GM18907 (cell line): ENCODE results near the gene RYR2.
A peak's percentile ranks its signal among the peaks of the same experiment; 100 is the strongest.

Source experiments
- ATAC-seq: cut with Tn5 transposase; IDR thresholded peaks from one replicate; pipeline ENCODE4 v1.9.1; 2021; ENCODE audit warnings: mild to moderate bottlenecking, moderate library complexity; ENCODE audit not compliant: unreplicated experiment

The RYR2 gene

GRCh38 chr1:237429252-237429651 is 387.3 kb downstream of the RYR2 start:
- ATAC-seq, result no peak

GRCh38 chr1:237431448-237431847 is 389.5 kb downstream of the RYR2 start:
- ATAC-seq, result no peak

GRCh38 chr1:237440346-237440745 is 398.4 kb downstream of the RYR2 start:
- no peak for ATAC-seq

- ATAC-seq, result no peak
Observed at GRCh38 chr1:237444120-237444790, 402.3 kb downstream of the RYR2 start.

GRCh38 chr1:237448042-237448441 is 406.1 kb downstream of the RYR2 start:
- no peak for ATAC-seq

- no peak for ATAC-seq
Observed at GRCh38 chr1:237457573-237457972, 415.6 kb downstream of the RYR2 start.

GRCh38 chr1:237467320-237467719 is 425.3 kb downstream of the RYR2 start:
- no peak for ATAC-seq

- ATAC-seq, result no peak
Observed at GRCh38 chr1:237470712-237471338, 428.8 kb downstream of the RYR2 start.

GRCh38 chr1:237471377-237471776 is 429.4 kb downstream of the RYR2 start:
- no peak for ATAC-seq

GRCh38 chr1:237471956-237472355 is 430.0 kb downstream of the RYR2 start:
- no peak for ATAC-seq

GRCh38 chr1:237473854-237474253 is 431.9 kb downstream of the RYR2 start:
- no peak for ATAC-seq

GRCh38 chr1:237478082-237478481 is 436.1 kb downstream of the RYR2 start:
- no peak for ATAC-seq

- ATAC-seq, result no peak
Observed at GRCh38 chr1:237478842-237479241, 436.9 kb downstream of the RYR2 start.

GRCh38 chr1:237482777-237483176 is 440.8 kb downstream of the RYR2 start:
- no peak for ATAC-seq

GRCh38 chr1:237492359-237492758 is 450.4 kb downstream of the RYR2 start:
- ATAC-seq, result peak; percentile 75

- no peak for ATAC-seq
Observed at GRCh38 chr1:237500566-237500965, 458.6 kb downstream of the RYR2 start.

- no peak for ATAC-seq
Observed at GRCh38 chr1:237503292-237503691, 461.3 kb downstream of the RYR2 start.

- ATAC-seq, result peak; percentile 97
Observed at GRCh38 chr1:237507005-237507404, 465.0 kb downstream of the RYR2 start.

- ATAC-seq, result no peak
Observed at GRCh38 chr1:237509748-237510147, 467.8 kb downstream of the RYR2 start.

GRCh38 chr1:237525102-237525501 is 483.1 kb downstream of the RYR2 start:
- ATAC-seq, result no peak

- ATAC-seq, result no peak
Observed at GRCh38 chr1:237527761-237528160, 485.8 kb downstream of the RYR2 start.

GRCh38 chr1:237528545-237528944 is 486.6 kb downstream of the RYR2 start:
- no peak for ATAC-seq

- ATAC-seq, result no peak
Observed at GRCh38 chr1:237539055-237539454, 497.1 kb downstream of the RYR2 start.
